IMR-90 (cell line): ENCODE results near the gene MRPL21. TPM values are rescaled to one million over a fixed set of nuclear protein-coding genes. Genes with fewer than 3 reads are reported as not detected.

Experiments
- ATAC-seq: fragments of 200-7000 bp; cut with Tn5 transposase; 2 replicates; pipeline ENCODE4 v1.9.1; 2020; ENCODE audit warnings: low read depth, mild to moderate bottlenecking, moderate library complexity
- BruUV-seq: library from RNA; stranded (reverse); fragments of 400-500 nt; replicated peaks from 2 replicates; lab custom pipeline; 2021; lab: Mats Ljungman, UMichigan
- CTCF ChIA-PET: fragments of 300-600 bp; formaldehyde crosslinking; extraction: SDS; loops from one replicate; lab custom pipeline; 2021; ENCODE audit warnings: antibody characterized with exemption; lab: Yijun Ruan, JAX
- POLR2A ChIA-PET: fragments of 300-600 bp; sonication (Branson Sonifier 250); formaldehyde crosslinking; loops from one replicate; lab custom pipeline; 2022; ENCODE audit warnings: antibody characterized with exemption; ENCODE audit not compliant: unreplicated experiment; lab: Charles Lee
- DNase-seq: peaks from one replicate; pipeline ENCODE4 v3.0.0; 2013
- H2AFZ ChIP-seq: replicated peaks from 2 replicates; pipeline ENCODE3; 2013; ENCODE audit warnings: low read length, mild to moderate bottlenecking; ENCODE audit not compliant: poor library complexity
- H2AK5ac ChIP-seq: 2 replicates; pipeline ENCODE4 v1.6.1; 2013; ENCODE audit warnings: low read depth, low read length, inconsistent platforms
- H2AK9ac ChIP-seq: replicated peaks from 2 replicates; pipeline ENCODE3; 2013; ENCODE audit warnings: mild to moderate bottlenecking, low read depth, low read length, moderate library complexity; ENCODE audit not compliant: poor library complexity
- H2BK120ac ChIP-seq: 2 replicates; pipeline ENCODE4 v1.6.1; 2013; ENCODE audit warnings: low read depth, low read length, inconsistent platforms
- H2BK15ac ChIP-seq: 3 replicates; pipeline ENCODE4 v1.6.1; 2013; ENCODE audit warnings: low read depth, low read length, inconsistent platforms
- H2BK20ac ChIP-seq: 2 replicates; pipeline ENCODE4 v1.6.1; 2013; ENCODE audit warnings: low read depth, mild to moderate bottlenecking, inconsistent platforms, low read length, moderate library complexity
- H2BK5ac ChIP-seq: 2 replicates; pipeline ENCODE4 v1.6.1; 2013; ENCODE audit warnings: mild to moderate bottlenecking, low read depth, low read length, inconsistent platforms; ENCODE audit not compliant: poor library complexity, severe bottlenecking
- H3K14ac ChIP-seq: replicated peaks from 2 replicates; pipeline ENCODE4 v1.6.1; 2013; ENCODE audit warnings: low read depth, low read length, inconsistent platforms
- H3K18ac ChIP-seq: 2 replicates; pipeline ENCODE4 v1.6.1; 2013; ENCODE audit warnings: low read depth, low read length, control low read depth
- H3K23ac ChIP-seq: 2 replicates; pipeline ENCODE4 v1.6.1; 2013; ENCODE audit warnings: low read depth, low read length, inconsistent platforms
- H3K27ac ChIP-seq: 2 replicates; pipeline ENCODE4 v1.5.1; 2013; ENCODE audit warnings: mild to moderate bottlenecking, control low read depth, low read length; ENCODE audit not compliant: insufficient read depth
- H3K27me3 ChIP-seq: 2 replicates; pipeline ENCODE4 v1.6.1; 2013; ENCODE audit warnings: low read length; ENCODE audit not compliant: control insufficient read depth, insufficient read depth
- H3K36me3 ChIP-seq: 2 replicates; pipeline ENCODE4 v1.6.1; 2013; ENCODE audit warnings: low read length, mixed read lengths; ENCODE audit not compliant: control insufficient read depth, insufficient read depth
- H3K4ac ChIP-seq: 2 replicates; pipeline ENCODE4 v1.6.1; 2013; ENCODE audit warnings: low read depth, low read length, inconsistent platforms
- H3K4me1 ChIP-seq: 2 replicates; pipeline ENCODE4 v1.6.1; 2013; ENCODE audit warnings: low read length, mixed read lengths; ENCODE audit not compliant: control insufficient read depth, insufficient read depth
- H3K4me2 ChIP-seq: 2 replicates; pipeline ENCODE4 v1.6.1; 2013; ENCODE audit warnings: low read depth, mild to moderate bottlenecking, control low read depth, low read length, moderate library complexity
- H3K4me3 ChIP-seq: 2 replicates; pipeline ENCODE4 v1.5.1; 2013; ENCODE audit warnings: low read depth, mild to moderate bottlenecking, control low read depth, low read length, moderate library complexity; ENCODE audit not compliant: insufficient read depth
- H3K56ac ChIP-seq: 2 replicates; pipeline ENCODE4 v1.6.1; 2013; ENCODE audit warnings: low read length, inconsistent platforms; ENCODE audit not compliant: insufficient read depth; ENCODE audit errors: extremely low read depth
- H3K79me1 ChIP-seq, 2 experiments: 2 replicates each; pipeline ENCODE4 v1.6.1; 2013; ENCODE audit warnings: low read length in 2 of 2, inconsistent platforms in 1 of 2, low read depth in 1 of 2
- H3K9ac ChIP-seq: 2 replicates; pipeline ENCODE4 v1.6.1; 2013; ENCODE audit warnings: low read depth, low read length, control low read depth
- H3K9me1 ChIP-seq: 2 replicates; pipeline ENCODE4 v1.6.1; 2013; ENCODE audit warnings: low read length, inconsistent platforms; ENCODE audit not compliant: insufficient read depth
- H3K9me3 ChIP-seq: 2 replicates; pipeline ENCODE4 v1.6.1; 2013; ENCODE audit warnings: low read length; ENCODE audit not compliant: control insufficient read depth, insufficient read depth
- H4K20me1 ChIP-seq: 2 replicates; pipeline ENCODE4 v1.6.1; 2013; ENCODE audit warnings: low read length, inconsistent platforms; ENCODE audit not compliant: insufficient read depth
- H4K5ac ChIP-seq: 2 replicates; pipeline ENCODE4 v1.6.1; 2013; ENCODE audit warnings: mild to moderate bottlenecking, low read depth, low read length, control low read depth
- H4K8ac ChIP-seq, 2 experiments: 2 replicates each; pipeline ENCODE4 v1.6.1; 2013; ENCODE audit warnings: low read depth in 2 of 2, low read length in 2 of 2, control low read depth in 1 of 2, inconsistent platforms in 1 of 2
- H4K91ac ChIP-seq: 2 replicates; pipeline ENCODE4 v1.6.1; 2013; ENCODE audit warnings: low read depth, low read length, inconsistent platforms; ENCODE audit not compliant: insufficient read depth
- CEBPB ChIP-seq: IDR thresholded peaks from 2 replicates; pipeline ENCODE4 v1.6.1; 2012; ENCODE audit warnings: low read depth, low read length, improper control_type of control experiment
- CHD1 ChIP-seq: IDR thresholded peaks from 2 replicates; pipeline ENCODE4 v1.6.1; 2012; ENCODE audit warnings: low read depth, low read length, improper control_type of control experiment
- CTCF ChIP-seq: conservative IDR thresholded peaks from 2 replicates; pipeline ENCODE4 v1.5.1; 2012; ENCODE audit warnings: mild to moderate bottlenecking, low read depth, low read length, improper control_type of control experiment
- ELK1 ChIP-seq: fragments of 150-350 bp; IDR thresholded peaks from 2 replicates; pipeline ENCODE4 v1.6.1; 2016; ENCODE audit warnings: low read depth, mild to moderate bottlenecking, low read length, moderate library complexity, borderline replicate concordance
- MAFK ChIP-seq: IDR thresholded peaks from 2 replicates; pipeline ENCODE4 v1.6.1; 2012; ENCODE audit warnings: low read depth, low read length, improper control_type of control experiment
- MAZ ChIP-seq: IDR thresholded peaks from 2 replicates; pipeline ENCODE4 v1.6.1; 2012; ENCODE audit warnings: low read depth, mild to moderate bottlenecking, low read length, improper control_type of control experiment, moderate library complexity, borderline replicate concordance
- NFE2L2 ChIP-seq: fragments of 150-350 bp; IDR thresholded peaks from 2 replicates; pipeline ENCODE4 v1.6.1; 2016; ENCODE audit warnings: low read depth, mild to moderate bottlenecking, low read length
- POLR2A ChIP-seq: IDR thresholded peaks from 2 replicates; pipeline ENCODE4 v1.6.1; 2012; ENCODE audit warnings: mild to moderate bottlenecking, low read depth, low read length
- RAD21 ChIP-seq: IDR thresholded peaks from 2 replicates; pipeline ENCODE4 v1.6.1; 2012; ENCODE audit warnings: low read length, improper control_type of control experiment
- RFX5 ChIP-seq: IDR thresholded peaks from 2 replicates; pipeline ENCODE4 v1.8.0; 2012; ENCODE audit warnings: low read depth, mild to moderate bottlenecking, low read length, moderate library complexity
- USF2 ChIP-seq: fragments of 150-350 bp; IDR thresholded peaks from 2 replicates; pipeline ENCODE4 v1.6.1; 2017; ENCODE audit warnings: mild to moderate bottlenecking, antibody characterized with exemption, low read length, low read depth
- WGBS, 2 experiments: methylation state at CpG; one replicate each; pipeline versions ENCODE4 v1.1.5 to v1.1.7; 2013; ENCODE audit warnings: missing lambda C conversion rate in 2 of 2; ENCODE audit not compliant: insufficient read length in 1 of 2; ENCODE audit errors: extremely low coverage in 2 of 2; 5-methylcytosine and 5-hydroxymethylcytosine counted together
- dilution Hi-C: fragments of 300-500 bp; cut with HindIII; formaldehyde crosslinking; loops from one replicate; pipeline ENCODE4 v1.14.3; 2018; ENCODE audit warnings: low sequenced_read_pairs; ENCODE audit not compliant: unreplicated experiment
- in situ Hi-C: fragments of 300-500 bp; cut with MboI; formaldehyde crosslinking; loops from 3 replicates; pipeline ENCODE4 v1.14.3; 2019; ENCODE audit warnings: low sequenced_read_pairs, inconsistent platforms, mixed read lengths
- intact Hi-C: fragments of 100-400 bp; cut with micrococcal nuclease; formaldehyde crosslinking; loops from 2 replicates; pipeline ENCODE4 v1.10.0; 2022
- polyA plus RNA-seq, 3 experiments: library from polyadenylated mRNA; depleted of rRNA; stranded (reverse); fragments of >200 nt; gene quantifications; 2 replicates each; pipeline ENCODE4 v1.2.3, GENCODE V29; 2012; ENCODE audit warnings: low replicate concordance in 1 of 3
- total RNA-seq: library from RNA; depleted of rRNA; stranded (reverse); fragments of >200 nt; gene quantifications from 2 replicates; pipeline ENCODE4 v1.2.3, GENCODE V29; 2012

MRPL21 gene
- total and polyA plus RNA-seq, 2 of the 4 experiments (the other 2 are of a cell fraction) = 19.2 to 26.3 TPM

GRCh38 chr11:68910965-68911364, 7.3 kb upstream of the MRPL21 start:
- H3K9ac ChIP-seq = no peak overlapping the region
- H2AFZ ChIP-seq = no peak overlapping the region
- H3K36me3 ChIP-seq = peaks cover 54% of the 10 kb centered on the region
- H2AK9ac ChIP-seq = no peak overlapping the region
- H3K27ac ChIP-seq = no peak overlapping the region
- no peak overlapping the region for H3K4me3 ChIP-seq
- H4K8ac ChIP-seq = no peak overlapping the region
- no TSS peak for BruUV-seq
- H3K4ac ChIP-seq = no peak overlapping the region
- 0 out of 2 replicates have a peak, but pooled peaks cover 3% of the 10 kb centered on the region for H3K4me1 ChIP-seq
- in situ Hi-C loops = no loop called here
- no peak overlapping the region for H2BK15ac ChIP-seq
- H4K91ac ChIP-seq = no peak overlapping the region
- no peak overlapping the region for H3K23ac ChIP-seq
- no peak for DNase-seq
- dilution Hi-C loops = no loop called here
- H4K20me1 ChIP-seq = no peaks in the 10 kb centered on the region
- H2BK20ac ChIP-seq = no peak overlapping the region
- no peaks in the 10 kb centered on the region for H3K9me3 ChIP-seq
- H3K56ac ChIP-seq = no peak overlapping the region
- no peak overlapping the region for H2AK5ac ChIP-seq
- no peaks in the 10 kb centered on the region for H3K27me3 ChIP-seq
- CTCF ChIA-PET = no interaction called here
- H3K18ac ChIP-seq = no peak overlapping the region
- no peak overlapping the region for H2BK120ac ChIP-seq
- no peak overlapping the region for H3K14ac ChIP-seq
- no peak for ATAC-seq
- no peaks in the 10 kb centered on the region for H3K9me1 ChIP-seq
- H3K4me2 ChIP-seq = no peak overlapping the region
- H2BK5ac ChIP-seq = no peak overlapping the region
- POLR2A ChIA-PET = no interaction called here
- 80% methylated on average over 1 of the region's 8 CpGs; no CpG with 5 or more reads in 1 of the 2 experiments for WGBS, 2 experiments
- TF ChIP-seq CEBPB (no peak), CTCF (no peak), NFE2L2 (no peak), RFX5 (no peak), RAD21 (no peak), CHD1 (no peak), MAFK (no peak), POLR2A (no peak), USF2 (no peak), MAZ (no peak), ELK1 (no peak)
- peaks cover 14 to 20% of the 10 kb centered on the region in 2 experiments for H3K79me1 ChIP-seq
- intact Hi-C loops = no loop called here
- no peak overlapping the region for H4K5ac ChIP-seq
